Left hindlimb (tissue), 1 donor: Measurements from ENCODE around the gene TCF12.
"Not testable (repeated sequence)": the region's sequence is repeated elsewhere in the genome, so short reads cannot be mapped to it uniquely, and the experiment has no call there.

Source experiments
- DNase-seq: peaks from one replicate; pipeline ENCODE4 v3.0.0-alpha.2; 2018

TCF12 gene

GRCh38 chr15:57097919-57098543, 179.6 kb downstream of the TCF12 start:
- DNase-seq, result not testable (repeated sequence)

GRCh38 chr15:57098896-57099295, 180.5 kb downstream of the TCF12 start:
- DNase-seq, result no peak

DNA sequence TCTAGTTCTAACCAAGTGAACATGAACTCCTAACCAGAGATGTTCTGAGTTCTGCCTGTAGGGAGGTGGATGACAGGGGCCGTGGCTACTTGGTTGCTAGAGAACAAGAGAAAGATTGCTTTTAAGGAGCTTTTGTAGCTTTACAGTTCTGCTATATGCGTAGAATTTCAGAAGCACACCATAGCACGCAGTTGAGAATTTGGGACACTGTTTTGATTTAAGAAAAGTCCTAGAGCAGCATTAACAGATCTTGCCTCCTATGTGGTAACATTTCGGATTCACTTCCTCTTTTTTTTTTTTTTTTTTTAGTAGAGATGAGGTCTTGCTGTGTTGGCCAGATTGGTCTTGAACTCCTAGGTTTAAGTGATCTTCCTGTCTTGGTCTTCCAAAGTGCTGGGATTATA, 181.7 kb downstream of the TCF12 start:
- no peak for DNase-seq

GRCh38 chr15:57102858-57103257, 184.4 kb downstream of the TCF12 start:
- DNase-seq, result no peak

GRCh38 chr15:57108296-57108695, 189.9 kb downstream of the TCF12 start:
- DNase-seq, result no peak

GRCh38 chr15:57109005-57109404, 190.6 kb downstream of the TCF12 start:
- DNase-seq, result no peak

DNA sequence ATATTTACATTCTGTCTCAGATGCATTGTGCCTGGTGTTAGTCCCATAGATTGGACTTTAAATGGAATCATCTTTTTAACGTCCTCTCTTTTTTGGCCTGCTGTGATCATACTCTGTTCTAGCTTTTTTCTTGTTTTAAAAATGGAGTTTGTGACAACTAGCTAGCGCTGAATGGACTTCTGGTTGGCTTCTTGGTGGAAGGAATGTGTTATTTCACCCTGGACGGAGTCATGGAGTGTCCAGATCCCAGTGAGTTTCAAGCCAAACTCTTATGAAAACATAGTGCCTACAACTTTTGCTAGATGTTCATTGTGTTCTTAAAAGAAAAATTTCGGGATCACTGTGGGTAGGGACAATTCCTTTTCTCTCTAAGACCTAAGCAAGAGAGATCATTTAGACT, 192.6 kb downstream of the TCF12 start:
- DNase-seq, result no peak

GRCh38 chr15:57112178-57112577, 193.7 kb downstream of the TCF12 start:
- DNase-seq, result no peak

GRCh38 chr15:57114070-57114469, 195.6 kb downstream of the TCF12 start:
- DNase-seq, result no peak

- DNase-seq, result no peak
Measured at GRCh38 chr15:57118013-57118799, 199.8 kb downstream of the TCF12 start.

GRCh38 chr15:57122080-57122840, 203.8 kb downstream of the TCF12 start:
- DNase-seq, result no peak

- DNase-seq, result no peak
Measured at GRCh38 chr15:57124036-57124435, 205.6 kb downstream of the TCF12 start.

DNA sequence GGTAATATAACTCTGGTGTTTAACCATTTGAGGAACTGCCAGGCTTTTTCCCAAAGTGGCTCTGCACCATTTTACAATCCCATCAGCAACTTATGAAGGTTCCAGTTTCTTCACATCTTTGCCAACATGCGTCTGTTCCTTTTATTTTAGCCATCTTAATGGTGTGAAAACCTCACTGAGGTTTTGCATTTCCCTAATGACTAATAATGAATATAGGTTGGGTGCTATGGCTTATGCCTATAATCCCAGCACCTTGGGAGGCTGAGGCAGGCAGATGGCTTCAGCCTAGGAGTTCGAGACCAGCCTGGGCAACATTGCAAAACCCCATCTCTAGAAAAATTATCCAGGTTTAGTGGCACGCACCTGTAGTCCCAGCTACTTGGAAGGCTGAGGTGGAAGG, 210.6 kb downstream of the TCF12 start:
- DNase-seq, result no peak

- DNase-seq, result no peak
Measured at GRCh38 chr15:57130956-57131355, 212.5 kb downstream of the TCF12 start.

- no peak for DNase-seq
Measured at GRCh38 chr15:57133127-57133968, 214.9 kb downstream of the TCF12 start.

DNA sequence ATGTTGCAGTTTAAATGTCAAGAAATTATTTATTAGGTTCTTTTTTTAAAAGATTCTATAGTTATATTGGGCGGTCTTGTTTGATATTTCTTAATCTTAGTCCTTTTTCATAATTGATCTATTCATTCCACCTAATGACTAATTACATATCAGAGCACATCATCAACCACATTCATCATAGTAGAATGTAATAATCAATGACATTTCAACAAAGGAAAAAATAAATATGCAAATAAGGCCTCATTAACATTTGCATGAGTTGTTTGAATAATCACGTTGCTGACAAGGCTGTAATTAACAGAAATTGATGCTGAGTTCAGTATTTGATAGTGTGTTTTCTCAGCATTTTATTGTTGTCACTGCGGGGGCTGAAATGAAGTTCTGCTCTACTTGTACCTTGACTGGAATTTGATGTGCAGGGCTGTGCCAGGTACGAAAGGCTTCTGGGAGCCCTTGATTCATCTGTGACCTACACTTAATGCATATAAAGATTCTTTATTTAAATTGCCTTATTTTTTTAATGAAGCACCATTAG, 215.7 kb downstream of the TCF12 start:
- DNase-seq, result no peak

DNA sequence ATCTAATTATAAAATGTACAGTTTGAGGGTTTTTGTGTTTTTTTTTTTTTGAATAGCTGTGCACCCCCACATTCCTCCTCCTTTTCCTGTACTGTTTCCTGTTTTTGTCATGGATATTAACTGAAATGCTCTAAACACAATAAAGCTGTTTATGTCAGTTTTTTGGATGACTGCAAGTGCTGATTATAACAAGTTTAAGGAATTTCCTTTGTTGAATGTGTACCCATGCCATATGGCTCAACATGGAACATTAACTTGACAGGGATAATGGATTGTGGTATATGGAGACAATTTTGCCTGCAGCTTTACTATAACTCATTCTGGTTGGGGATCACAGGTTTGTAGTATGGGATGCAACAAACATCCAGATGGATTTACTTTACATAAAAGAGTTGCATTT, 216.4 kb downstream of the TCF12 start:
- no peak for DNase-seq

- DNase-seq, result no peak
Measured at GRCh38 chr15:57135800-57136199, 217.4 kb downstream of the TCF12 start.

- DNase-seq, result no peak
Measured at GRCh38 chr15:57138349-57138788, 219.9 kb downstream of the TCF12 start.

DNA sequence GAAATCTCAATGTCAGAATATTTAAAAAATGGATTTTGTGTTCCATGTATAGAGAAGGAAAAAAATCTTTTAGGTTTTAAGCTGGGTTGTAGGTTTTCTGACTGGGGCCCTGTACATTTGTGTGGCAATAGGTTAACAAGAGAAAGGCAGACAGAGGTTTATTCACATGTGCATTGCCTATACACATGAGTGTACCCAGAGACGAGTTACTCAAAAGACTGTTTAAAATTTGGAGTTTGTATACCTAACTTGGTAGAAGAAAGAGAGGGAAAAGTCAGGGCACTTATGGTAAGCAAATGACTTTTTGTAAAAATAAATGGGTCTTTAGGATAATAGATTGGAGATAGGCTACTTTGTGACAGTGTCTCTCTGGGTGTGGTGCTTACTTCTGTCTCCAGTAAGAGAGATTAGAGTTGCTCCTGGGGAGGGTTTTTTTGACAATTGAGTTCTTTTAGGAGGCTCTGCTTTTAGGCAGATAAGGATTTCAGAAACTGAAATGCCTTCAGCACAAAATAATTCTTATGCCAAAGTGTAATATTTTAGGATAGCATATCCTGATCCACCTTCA, 225.2 kb downstream of the TCF12 start:
- no peak for DNase-seq

DNA sequence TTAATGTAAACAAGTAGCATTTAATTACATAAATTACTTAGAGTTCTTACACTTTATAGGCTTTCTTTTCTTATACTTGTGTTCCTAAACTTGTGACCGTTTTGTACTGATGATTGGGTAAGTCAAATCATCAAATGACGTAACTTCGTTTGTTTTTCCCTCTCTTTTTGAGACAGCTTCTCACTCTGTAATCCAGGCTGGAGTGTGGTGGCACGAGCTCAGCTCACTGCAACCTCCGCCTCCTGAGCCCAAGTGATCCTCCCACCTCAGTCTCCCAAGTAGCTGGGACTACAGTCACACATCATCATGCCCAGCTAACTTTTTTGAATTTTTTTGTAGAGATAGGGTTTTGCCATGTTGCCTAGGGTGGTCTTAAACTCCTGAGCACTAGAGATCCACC, 226.0 kb downstream of the TCF12 start:
- DNase-seq, result no peak

DNA sequence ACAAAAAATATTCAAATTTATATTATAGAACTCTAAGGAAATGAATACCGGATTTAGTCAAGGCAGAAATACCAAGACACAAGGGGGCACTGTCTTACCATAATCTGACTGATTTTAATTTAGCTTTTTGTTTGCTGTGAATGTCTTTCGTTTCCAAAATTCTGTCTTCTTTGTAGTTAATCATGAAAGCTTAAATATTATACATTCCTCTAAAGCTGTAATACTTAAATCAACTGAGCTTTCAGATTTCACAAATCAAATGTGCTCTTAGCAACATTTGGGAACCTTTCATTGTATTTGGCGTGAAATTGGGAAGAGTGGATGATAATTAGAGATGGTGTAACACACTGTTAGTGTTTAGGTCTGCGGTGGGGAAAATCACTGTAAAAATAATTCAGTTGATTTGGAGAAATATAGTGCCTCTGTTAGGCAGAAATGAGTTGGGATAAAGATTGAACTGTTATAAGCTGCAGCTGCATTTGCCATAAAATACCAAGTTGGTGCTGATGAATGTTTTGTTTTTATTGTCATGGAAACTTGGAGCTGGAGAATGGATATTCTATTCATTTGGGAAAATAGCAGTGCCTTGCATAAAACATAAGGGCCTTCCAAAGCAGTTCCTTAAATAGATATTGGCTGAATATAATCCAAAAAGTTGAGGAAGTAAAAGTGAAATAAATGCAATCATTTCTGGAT, 228.2 kb downstream of the TCF12 start:
- DNase-seq, result no peak
